ENCODE measurements around the gene C2orf68.
A peak's percentile ranks its signal among the peaks of the same experiment; 100 is the strongest.
"Not testable (repeated sequence)": the region's sequence is repeated elsewhere in the genome, so short reads cannot be mapped to it uniquely, and the experiment has no call there.

The C2orf68 gene

DNA sequence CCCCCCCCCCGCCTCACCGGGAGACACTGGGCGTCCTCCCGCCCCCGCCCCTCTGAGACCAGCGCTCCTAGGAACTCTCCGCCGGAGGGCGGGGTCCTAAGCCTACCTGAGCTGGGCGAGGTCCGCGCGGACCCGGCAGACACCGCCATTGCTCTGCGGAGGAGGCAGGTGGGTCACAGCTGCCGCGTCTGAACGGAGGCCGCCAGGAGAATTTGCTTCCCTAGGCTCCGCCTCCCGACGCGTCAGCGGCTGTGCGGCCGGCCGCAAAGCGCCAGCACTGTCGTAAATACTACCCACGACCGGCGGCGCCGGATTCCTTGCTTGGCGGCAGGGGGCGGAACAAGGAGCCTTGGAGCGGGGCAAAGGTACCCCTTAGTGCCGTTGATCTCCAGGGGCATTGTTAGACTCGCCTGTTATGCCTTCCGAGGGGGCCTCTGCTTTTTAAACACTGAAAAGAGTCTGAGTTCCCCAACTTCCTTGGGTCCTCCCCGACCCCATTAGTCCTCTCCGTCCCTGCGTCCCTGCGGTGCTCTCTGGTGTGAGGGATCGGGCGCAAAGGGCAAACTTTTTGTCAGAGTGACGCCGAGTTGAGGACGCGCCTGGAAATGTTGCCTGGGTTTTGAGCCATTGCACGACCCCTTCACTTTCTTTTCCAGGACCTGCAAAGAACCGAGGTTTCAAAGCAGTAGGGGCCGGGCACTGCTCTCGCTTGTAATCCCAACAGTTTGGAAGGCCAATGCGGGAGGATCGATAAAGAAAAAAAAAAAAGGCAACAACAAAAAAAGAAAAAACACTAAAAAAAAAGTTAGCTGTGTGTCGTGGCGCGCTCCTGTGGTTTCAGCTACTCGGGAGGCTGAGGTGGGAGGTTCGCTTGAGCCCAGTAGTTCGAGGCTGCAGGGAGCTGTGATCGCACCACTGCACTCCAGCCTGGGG lies 50.3 kb downstream of the C2orf68 start, which contains the start of gene GGCX:
GGCX (minus strand) TSS at position 214 of the 933 bp plus-strand sequence; CDS start at position 149, 65 bp downstream.
- Histone ChIP-seq H3K9ac (ENCODE audit: low read length) (peak within 1 kb of the TSS; percentile 91), H3K27me3 (ENCODE audit: control insufficient read depth, insufficient read depth, low read length) (no peaks in the 10 kb centered on the region), H3K4me3 (ENCODE audit: low read length) (peak within 1 kb of the TSS; percentile 99), H3K36me3 (ENCODE audit: control insufficient read depth, insufficient read depth, low read length) (peaks cover 5% of the 10 kb centered on the region), H3K9me3 (ENCODE audit: control insufficient read depth, low read length) (no peaks in the 10 kb centered on the region), H3K4me1 (ENCODE audit: control insufficient read depth, insufficient read depth, low read length) (peaks cover 8% of the 10 kb centered on the region)

GRCh38 chr2:85560812-85561279 lies 51.0 kb downstream of the C2orf68 start:
- Histone ChIP-seq H3K27me3 (ENCODE audit: control insufficient read depth, insufficient read depth, low read length) (no peaks in the 10 kb centered on the region), H3K9me3 (ENCODE audit: control insufficient read depth, low read length) (no peaks in the 10 kb centered on the region), H3K9ac (ENCODE audit: low read length) (peak overlapping the region; percentile 91), H3K4me3 (ENCODE audit: low read length) (peak overlapping the region; percentile 99), H3K4me1 (ENCODE audit: control insufficient read depth, insufficient read depth, low read length) (peaks cover 8% of the 10 kb centered on the region), H3K36me3 (ENCODE audit: control insufficient read depth, insufficient read depth, low read length) (peaks cover 8% of the 10 kb centered on the region)

DNA sequence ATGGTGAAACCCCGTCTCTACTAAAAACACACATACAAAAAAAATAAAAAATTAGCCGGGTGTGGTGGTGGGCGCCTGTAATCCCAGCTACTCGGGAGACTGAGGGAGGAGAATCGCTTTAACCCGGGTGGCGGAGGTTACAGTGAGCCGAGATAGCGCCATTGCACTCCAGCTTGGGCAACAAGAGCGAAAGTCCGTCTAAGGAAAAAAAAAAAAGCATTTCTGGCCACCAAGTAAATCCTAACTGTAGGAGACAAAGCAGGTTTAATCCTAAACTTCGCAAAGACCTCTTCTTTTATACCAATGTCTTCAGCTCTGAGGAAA lies 51.5 kb downstream of the C2orf68 start:
- H3K4me1 ChIP-seq (ENCODE audit: control insufficient read depth, insufficient read depth, low read length); H3K27me3 ChIP-seq (ENCODE audit: control insufficient read depth, insufficient read depth, low read length); H3K9me3 ChIP-seq (ENCODE audit: control insufficient read depth, low read length); H3K36me3 ChIP-seq (ENCODE audit: control insufficient read depth, insufficient read depth, low read length): not testable (repeated sequence)
- H3K9ac ChIP-seq (ENCODE audit: low read length): peak overlapping the region; percentile 91
- H3K4me3 ChIP-seq (ENCODE audit: low read length): peak overlapping the region; percentile 99

GRCh38 chr2:85558160-85558559 lies 53.7 kb downstream of the C2orf68 start:
- Histone ChIP-seq H3K27me3 (ENCODE audit: control insufficient read depth, insufficient read depth, low read length) (no peaks in the 10 kb centered on the region), H3K36me3 (ENCODE audit: control insufficient read depth, insufficient read depth, low read length) (peaks cover 12% of the 10 kb centered on the region), H3K9ac (ENCODE audit: low read length) (no peak overlapping the region), H3K9me3 (ENCODE audit: control insufficient read depth, low read length) (no peaks in the 10 kb centered on the region), H3K4me3 (ENCODE audit: low read length) (no peak overlapping the region), H3K4me1 (ENCODE audit: control insufficient read depth, insufficient read depth, low read length) (peaks cover 8% of the 10 kb centered on the region)

DNA sequence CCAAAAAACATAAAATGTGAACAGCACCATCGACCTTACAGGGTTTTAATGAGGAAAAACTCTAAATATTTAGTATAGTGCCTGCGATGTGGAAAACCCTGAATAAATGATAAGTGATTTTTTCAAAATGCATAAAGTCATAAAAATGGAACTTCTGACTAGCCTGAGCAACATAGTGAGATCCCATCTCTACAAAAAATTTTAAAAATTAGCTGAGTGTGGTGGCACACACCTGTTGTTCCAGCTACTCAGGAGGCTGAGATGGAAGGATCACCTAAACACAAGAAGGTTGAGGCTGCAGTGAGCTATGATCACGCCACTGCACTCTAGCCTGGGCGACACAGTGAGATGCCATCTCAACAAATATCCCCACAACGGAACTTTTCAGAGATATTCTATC lies 54.7 kb downstream of the C2orf68 start:
- no peaks in the 10 kb centered on the region for H3K27me3 ChIP-seq (ENCODE audit: control insufficient read depth, insufficient read depth, low read length)
- peaks cover 18% of the 10 kb centered on the region for H3K36me3 ChIP-seq (ENCODE audit: control insufficient read depth, insufficient read depth, low read length)
- H3K4me3 ChIP-seq (ENCODE audit: low read length): no peak overlapping the region
- H3K9me3 ChIP-seq (ENCODE audit: control insufficient read depth, low read length): no peaks in the 10 kb centered on the region
- H3K4me1 ChIP-seq (ENCODE audit: control insufficient read depth, insufficient read depth, low read length): peaks cover 13% of the 10 kb centered on the region
- no peak overlapping the region for H3K9ac ChIP-seq (ENCODE audit: low read length)
